H1 (cell line): ENCODE results near the gene ULBP3. TPM values are rescaled to one million over a fixed set of nuclear protein-coding genes. Genes with fewer than 3 reads are reported as not detected.

Experiments
- CTCF ChIA-PET: fragments of 300-600 bp; sonication (Branson Sonifier 250); formaldehyde crosslinking; loops from one replicate; lab custom pipeline; 2021; ENCODE audit not compliant: partially characterized antibody; lab: Charles Lee
- POLR2A ChIA-PET: fragments of 300-600 bp; sonication (Branson Sonifier 250); formaldehyde crosslinking; loops from one replicate; lab custom pipeline; 2021; ENCODE audit warnings: inconsistent platforms; ENCODE audit not compliant: partially characterized antibody; lab: Charles Lee
- DNase-seq, 2 experiments: peaks; one replicate each; pipeline versions ENCODE4 v3.0.0 to v3.0.0-alpha.2; 2010 to 2022; ENCODE audit warnings: low spot score in 2 of 2, low read depth in 1 of 2, mixed read lengths in 1 of 2
- FAIRE-seq: peaks from 2 replicates; lab custom pipeline; 2011; peaks lifted over from hg19 to GRCh38; lab: Jason Lieb, UNC
- H2AFZ ChIP-seq: 2 replicates; pipeline ENCODE4 v1.8.1; 2012; ENCODE audit warnings: low read length, inconsistent platforms
- H2AK5ac ChIP-seq: 2 replicates; pipeline ENCODE4 v1.6.1; 2013; ENCODE audit warnings: low read depth, low read length
- H2BK120ac ChIP-seq: replicated peaks from 2 replicates; pipeline ENCODE3; 2013; ENCODE audit warnings: low read depth, low read length, inconsistent platforms
- H2BK12ac ChIP-seq: 2 replicates; pipeline ENCODE4 v1.6.1; 2013; ENCODE audit warnings: low read depth, low read length
- H2BK15ac ChIP-seq: 2 replicates; pipeline ENCODE4 v1.6.1; 2013; ENCODE audit warnings: low read length
- H2BK20ac ChIP-seq: 2 replicates; pipeline ENCODE4 v1.6.1; 2013; ENCODE audit warnings: low read length
- H2BK5ac ChIP-seq: 2 replicates; pipeline ENCODE4 v1.6.1; 2013; ENCODE audit warnings: low read depth, low read length
- H3K14ac ChIP-seq: 2 replicates; pipeline ENCODE4 v1.6.1; 2013; ENCODE audit warnings: inconsistent platforms; ENCODE audit not compliant: insufficient read length
- H3K18ac ChIP-seq: 2 replicates; pipeline ENCODE4 v1.6.1; 2013; ENCODE audit warnings: low read length; ENCODE audit errors: extremely low read depth
- H3K23ac ChIP-seq: 2 replicates; pipeline ENCODE4 v1.6.1; 2013; ENCODE audit warnings: inconsistent platforms; ENCODE audit not compliant: insufficient read length
- H3K23me2 ChIP-seq: 2 replicates; pipeline ENCODE4 v1.6.1; 2013; ENCODE audit warnings: low read depth, low read length
- H3K27ac ChIP-seq: 2 replicates; pipeline ENCODE4 v1.6.1; 2011; ENCODE audit warnings: low read depth, low read length, inconsistent platforms
- H3K27me3 ChIP-seq, 4 experiments: replicated peaks in 1 of 4; 1 replicate in 1 of 4; 2 replicates in 3 of 4; pipeline versions ENCODE4 v1.6.1 to v1.8.1; 2011 to 2013; ENCODE audit warnings: low read length in 3 of 4, mild to moderate bottlenecking in 3 of 4, inconsistent platforms in 2 of 4, mixed read lengths in 2 of 4, moderate library complexity in 1 of 4; ENCODE audit not compliant: control insufficient read depth in 3 of 4, insufficient read depth in 3 of 4; ENCODE audit errors: extremely low read depth in 1 of 4
- H3K36me3 ChIP-seq, 4 experiments: 2 replicates each; pipeline versions ENCODE4 v1.6.1 to v1.8.1; 2011 to 2013; ENCODE audit warnings: mild to moderate bottlenecking in 4 of 4, low read length in 3 of 4, moderate library complexity in 2 of 4, control low read depth in 1 of 4, inconsistent platforms in 1 of 4; ENCODE audit not compliant: insufficient read depth in 4 of 4, control insufficient read depth in 2 of 4
- H3K4ac ChIP-seq: replicated peaks from 2 replicates; pipeline ENCODE3; 2013; ENCODE audit warnings: low read length, low read depth, mixed read lengths, inconsistent platforms; ENCODE audit not compliant: insufficient read length
- H3K4me1 ChIP-seq, 4 experiments: replicated peaks in 1 of 4; 1 replicate in 1 of 4; 2 replicates in 3 of 4; pipeline versions ENCODE4 v1.6.1 to v1.8.1; 2011 to 2013; ENCODE audit warnings: low read length in 3 of 4, inconsistent platforms in 2 of 4, mixed read lengths in 1 of 4; ENCODE audit not compliant: insufficient read depth in 4 of 4, control insufficient read depth in 3 of 4
- H3K4me2 ChIP-seq, 2 experiments: 2 replicates each; pipeline versions ENCODE4 v1.6.1 to v1.8.1; 2011 to 2013; ENCODE audit warnings: low read depth in 2 of 2, low read length in 2 of 2, control low read depth in 1 of 2, inconsistent platforms in 1 of 2, mild to moderate bottlenecking in 1 of 2; ENCODE audit not compliant: insufficient read depth in 1 of 2
- H3K4me3 ChIP-seq, 4 experiments: fragments of 200-600, 300-600 bp in 1 of 4; sonication (generic), shearing (Covaris generic), sonication (Bioruptor Twin) in 1 of 4; 2 replicates each; pipeline versions ENCODE4 v1.5.1 to v1.8.1; 2011 to 2016; ENCODE audit warnings: low read length in 4 of 4, low read depth in 3 of 4, control low read depth in 2 of 4, inconsistent platforms in 2 of 4, mild to moderate bottlenecking in 2 of 4, mixed read lengths in 1 of 4, moderate library complexity in 1 of 4; ENCODE audit not compliant: insufficient read depth in 2 of 4; ENCODE audit errors: extremely low read depth in 1 of 4
- H3K56ac ChIP-seq: replicated peaks from 2 replicates; pipeline ENCODE3; 2013; ENCODE audit warnings: low read depth, mild to moderate bottlenecking, mixed read lengths, low read length, inconsistent platforms; ENCODE audit not compliant: insufficient read length
- H3K79me1 ChIP-seq: 2 replicates; pipeline ENCODE4 v1.6.1; 2013; ENCODE audit warnings: low read depth, low read length, control low read depth
- H3K79me2 ChIP-seq, 2 experiments: 2 replicates each; pipeline versions ENCODE4 v1.6.1 to v1.8.1; 2012 to 2013; ENCODE audit warnings: low read length in 2 of 2, mild to moderate bottlenecking in 2 of 2, inconsistent platforms in 1 of 2; ENCODE audit not compliant: insufficient read depth in 2 of 2, control insufficient read depth in 1 of 2
- H3K9ac ChIP-seq, 4 experiments: replicated peaks in 1 of 4; 1 replicate in 1 of 4; 2 replicates in 3 of 4; pipeline versions ENCODE4 v1.6.1 to v1.8.1; 2011 to 2013; ENCODE audit warnings: low read depth in 3 of 4, low read length in 3 of 4, control low read depth in 2 of 4, mild to moderate bottlenecking in 2 of 4, moderate library complexity in 2 of 4, inconsistent platforms in 1 of 4; ENCODE audit errors: extremely low read depth in 1 of 4
- H3K9me3 ChIP-seq, 2 experiments: 2 replicates each; pipeline versions ENCODE4 v1.6.1 to v1.8.1; 2012 to 2013; ENCODE audit warnings: mild to moderate bottlenecking in 2 of 2, moderate library complexity in 2 of 2, control low read depth in 1 of 2, inconsistent platforms in 1 of 2, low read depth in 1 of 2, low read length in 1 of 2, mixed read lengths in 1 of 2; ENCODE audit not compliant: insufficient read depth in 2 of 2
- H4K20me1 ChIP-seq, 2 experiments: replicated peaks in 1 of 2; 2 replicates each; pipeline versions ENCODE3 to v1.8.1; 2011 to 2013; ENCODE audit warnings: inconsistent platforms in 2 of 2, low read length in 2 of 2, mild to moderate bottlenecking in 1 of 2; ENCODE audit not compliant: insufficient read depth in 2 of 2, control insufficient read depth in 1 of 2
- H4K5ac ChIP-seq: 2 replicates; pipeline ENCODE4 v1.6.1; 2013; ENCODE audit warnings: low read length, low read depth, mixed read lengths, inconsistent platforms; ENCODE audit not compliant: insufficient read length
- H4K8ac ChIP-seq: 2 replicates; pipeline ENCODE4 v1.8.0; 2013; ENCODE audit warnings: mild to moderate bottlenecking, moderate library complexity, low read length, inconsistent platforms; ENCODE audit not compliant: insufficient read depth; ENCODE audit errors: extremely low read depth
- H4K91ac ChIP-seq: replicated peaks from 2 replicates; pipeline ENCODE3; 2013; ENCODE audit warnings: low read length, mixed read lengths, inconsistent platforms; ENCODE audit not compliant: insufficient read length
- CHD1 ChIP-seq: IDR thresholded peaks from 2 replicates; pipeline ENCODE4 v1.6.1; 2012; ENCODE audit warnings: low read depth, low read length, improper control_type of control experiment
- CTCF ChIP-seq, 3 experiments: IDR thresholded peaks; 1 replicate in 2 of 3; 2 replicates in 1 of 3; pipeline versions ENCODE4 v1.5.1 to v1.6.1; 2011; ENCODE audit warnings: low read length in 3 of 3, mild to moderate bottlenecking in 3 of 3, inconsistent platforms in 2 of 3, low read depth in 1 of 3, moderate library complexity in 1 of 3; ENCODE audit not compliant: insufficient read depth in 1 of 3; ENCODE audit errors: control extremely low read depth in 1 of 3
- POLR2A ChIP-seq, 2 experiments: IDR thresholded peaks; 1 replicate in 1 of 2; 2 replicates in 1 of 2; pipeline ENCODE4 v1.6.1; 2011; ENCODE audit warnings: low read depth in 2 of 2, low read length in 2 of 2, mild to moderate bottlenecking in 2 of 2; ENCODE audit errors: control extremely low read depth in 1 of 2
- RAD21 ChIP-seq, 2 experiments: IDR thresholded peaks in 1 of 2; conservative IDR thresholded peaks in 1 of 2; 2 replicates each; pipeline ENCODE4 v1.6.1; 2011; ENCODE audit warnings: low read depth in 2 of 2, low read length in 2 of 2, improper control_type of control experiment in 1 of 2, inconsistent platforms in 1 of 2, mild to moderate bottlenecking in 1 of 2, moderate library complexity in 1 of 2
- WGBS, 2 experiments: shearing (Covaris generic) in 1 of 2; methylation state at CpG; one replicate each; pipeline versions ENCODE4 v1.1.6 to v1.1.7; 2013 to 2015; ENCODE audit warnings: low lambda C conversion rate in 2 of 2, mixed read lengths in 2 of 2, inconsistent platforms in 1 of 2, low coverage in 1 of 2, missing lambda C conversion rate in 1 of 2; ENCODE audit not compliant: insufficient replicate concordance in 2 of 2, insufficient coverage in 1 of 2, insufficient read length in 1 of 2; ENCODE audit errors: extremely low coverage in 1 of 2, missing lambda C conversion rate in 1 of 2; 5-methylcytosine and 5-hydroxymethylcytosine counted together
- polyA plus RNA-seq, 7 experiments: library from polyadenylated mRNA; depleted of rRNA in 3 of 7; stranded (reverse) in 5 of 7; unstranded in 2 of 7; fragments of >200 nt in 5 of 7; fragments of 200-250 nt in 2 of 7; gene quantifications; 1 replicate in 5 of 7; 2 replicates in 1 of 7; 4 replicates in 1 of 7; pipeline versions ENCODE4 v1.2.1 to v1.2.3, GENCODE V29; 2011 to 2013; ENCODE audit warnings: missing spikeins in 2 of 7, mixed read lengths in 2 of 7
- total RNA-seq: library from RNA; stranded (reverse); fragmentation: NEBNext Ultra II Directional; extraction: Animal tissue kit (Norgen Biotek cat#: 25700); gene quantifications from 2 replicates; pipeline ENCODE4 v1.2.1, GENCODE V29; 2021

ULBP3 gene
- total and polyA plus RNA-seq, 2 of the 8 experiments (the other 6 are each of a cell fraction or from before 2014, with no cell fraction given), result 1.9 to 4.2 TPM

- Histone ChIP-seq H4K8ac (no peak overlapping the region), H3K4me2 (no peak overlapping the region), H3K27ac (no peak overlapping the region), H2AK5ac (0 out of 2 replicates have a peak overlapping the region, but pooled peaks have one; percentile 82), H3K4me3 (no peak overlapping the region), H3K79me1 (no peaks in the 10 kb centered on the region), H3K14ac (no peak overlapping the region), H3K4ac (no peak overlapping the region), H2BK20ac (no peak overlapping the region), H4K5ac (no peak overlapping the region), H2BK120ac (no peak overlapping the region), H3K79me2 (no peaks in the 10 kb centered on the region), H3K9ac (peak overlapping the region in 1 of 4 experiments; percentile 28; a peak in 1 of 7 replicates), H3K18ac (no peak overlapping the region), H2BK12ac (no peak overlapping the region), H3K36me3 (no peaks in the 10 kb centered on the region), H3K4me1 (no peaks in the 10 kb centered on the region), H2BK15ac (no peak overlapping the region), H3K23ac (peak overlapping the region; percentile 97), H3K56ac (no peak overlapping the region), H3K23me2 (no peaks in the 10 kb centered on the region; the same call in 1 of the 2 replicates), H3K9me3 (no peaks in the 10 kb centered on the region), H4K20me1 (peaks cover 0 to 4% of the 10 kb centered on the region in 2 experiments), H2AFZ (no peak overlapping the region), H4K91ac (no peak overlapping the region), H2BK5ac (no peak overlapping the region), H3K27me3 (peaks cover 36 to 60% (median 46%) of the 10 kb centered on the region in 4 experiments)
- ChIA-PET CTCF (interaction anchor here (0.7 to 2.3 kb wide), 36 partner anchors 8 to 378 kb away, joined by 3 to 15 read pairs (median 4); partner anchors contain the start of genes RAET1L and ULBP3), POLR2A (no interaction called here)
- FAIRE-seq, result no peak
- TF ChIP-seq RAD21 (IDR thresholded peaks at IDR 0.05 in 1 of 2, conservative IDR thresholded peaks at IDR 0.05 in 1 of 2; ENCODE audit: low read depth in 2 of 2, low read length in 2 of 2) (peak; percentile 74 to 79), POLR2A (IDR thresholded peaks at IDR 0.05; ENCODE audit: control extremely low read depth in 1 of 2, low read depth in 2 of 2, low read length in 2 of 2) (no peak), CHD1 (no peak), CTCF (IDR thresholded peaks at IDR 0.05; ENCODE audit: control extremely low read depth in 1 of 3, insufficient read depth in 1 of 3, low read depth in 1 of 3, low read length in 3 of 3) (peak in 2 of 3 experiments; percentile 51 to 61; a peak in 3 of 4 replicates)
- peak in 1 of 2 experiments; percentile 57 for DNase-seq
- 42% methylated on average over 6 of the region's 6 CpGs; no CpG with 5 or more reads in 1 of the 2 experiments for WGBS, 2 experiments
Observed at GRCh38 chr6:150016324-150017185, 52.4 kb downstream of the ULBP3 start.
